ENCODE data around the gene SLC38A5. TPM values are rescaled to one million over a fixed set of nuclear protein-coding genes. Genes with fewer than 3 reads are reported as not detected.

SLC38A5 gene
- total and polyA plus RNA-seq, 2 donors (not counting 3 experiments of a cell fraction or from before 2014, with no cell fraction given): 21.6 to 28.8 TPM

- Histone ChIP-seq H3K4me1 (ENCODE audit: control insufficient read depth, extremely low read depth, insufficient read depth, low read length) (no peaks in the 10 kb centered on the region), H3K27ac (ENCODE audit: insufficient read depth, low read depth, low read length) (peak overlapping the region; percentile 7), H3K27me3 (ENCODE audit: control insufficient read depth in 2 of 2, insufficient read depth in 2 of 2, low read length in 2 of 2) (peaks cover 2 to 8% of the 10 kb centered on the region in 2 experiments), H3K9ac (replicated peaks; ENCODE audit: extremely low read depth, insufficient read depth, low read length) (no peak overlapping the region), H3K4me2 (ENCODE audit: insufficient read depth, low read length) (no peak overlapping the region), H3K9me1 (replicated peaks; ENCODE audit: control insufficient read depth, extremely low read depth, insufficient read depth, low read length) (no peaks in the 10 kb centered on the region), H3K79me2 (ENCODE audit: control insufficient read depth, insufficient read depth, low read length) (peaks cover 10% of the 10 kb centered on the region), H4K20me1 (replicated peaks; ENCODE audit: control insufficient read depth, extremely low read depth, insufficient read depth, low read length) (no peaks in the 10 kb centered on the region), H3K9me3 (replicated peaks; ENCODE audit: control insufficient read depth, insufficient read depth, low read length) (no peaks in the 10 kb centered on the region), H3K36me3 (ENCODE audit: control insufficient read depth in 2 of 2, extremely low read depth in 1 of 2, insufficient read depth in 2 of 2, low read length in 2 of 2) (no peaks in the 10 kb centered on the region), H2AFZ (ENCODE audit: low read depth, low read length) (peak overlapping the region; percentile 79), H3K4me3 (replicated peaks in 1 of 3; ENCODE audit: insufficient read depth in 1 of 3, low read depth in 1 of 3, low read length in 3 of 3) (peak overlapping the region; percentile 11 to 62 (median 15))
- no peak for TF ChIP-seq GATA2 (IDR thresholded peaks at IDR 0.05; ENCODE audit: insufficient read depth, insufficient read length, low read depth, low read length)
- no peak for TF ChIP-seq MAX (IDR thresholded peaks at IDR 0.05; ENCODE audit: insufficient read depth, insufficient read length)
- TF ChIP-seq MYC (IDR thresholded peaks at IDR 0.05; ENCODE audit: low read depth, low read length): peak; percentile 41
- FAIRE-seq: peak; percentile 62
- CTCF ChIA-PET: interaction anchor here (1.1 to 1.5 kb wide), 2 partner anchors 54 to 385 kb away, joined by 3 to 6 read pairs; partner anchors contain the start of gene EBP
- intact Hi-C loops (cut with micrococcal nuclease): no loop called here
- dilution Hi-C loops (cut with MboI; ENCODE audit: extremely low pct_ligation_motif_present, low sequenced_read_pairs): no loop called here
- POLR2A ChIA-PET: interaction anchor here (1.2 kb wide), 1 partner anchor 107 kb away, joined by 3 read pairs; no protein-coding TSS in a partner anchor
- DNase-seq (ENCODE audit: low read depth, low spot score): no peak
- BruUV-seq (replicated peaks): no TSS peak
Measured at GRCh38 chrX:48468247-48468671, 1.8 kb downstream of the SLC38A5 start.

GRCh38 chrX:48467281-48467761, 2.7 kb downstream of the SLC38A5 start:
- peak overlapping the region; percentile 31 for H3K4me2 ChIP-seq (ENCODE audit: insufficient read depth, low read length)

More at GRCh38 chrX:48467281-48467761, 2.7 kb downstream of the SLC38A5 start:
- Histone ChIP-seq H2AFZ (ENCODE audit: low read depth, low read length) (peak overlapping the region; percentile 79), H3K79me2 (ENCODE audit: control insufficient read depth, insufficient read depth, low read length) (peaks cover 10% of the 10 kb centered on the region), H3K36me3 (ENCODE audit: control insufficient read depth in 2 of 2, extremely low read depth in 1 of 2, insufficient read depth in 2 of 2, low read length in 2 of 2) (no peaks in the 10 kb centered on the region), H3K4me1 (ENCODE audit: control insufficient read depth, extremely low read depth, insufficient read depth, low read length) (no peaks in the 10 kb centered on the region), H3K27ac (ENCODE audit: insufficient read depth, low read depth, low read length) (no peak overlapping the region), H3K4me3 (replicated peaks in 1 of 3; ENCODE audit: insufficient read depth in 1 of 3, low read depth in 1 of 3, low read length in 3 of 3) (peak overlapping the region in 1 of 3 experiments; percentile 62), H3K27me3 (ENCODE audit: control insufficient read depth in 2 of 2, insufficient read depth in 2 of 2, low read length in 2 of 2) (peaks cover 2 to 8% of the 10 kb centered on the region in 2 experiments), H4K20me1 (replicated peaks; ENCODE audit: control insufficient read depth, extremely low read depth, insufficient read depth, low read length) (no peaks in the 10 kb centered on the region), H3K9me3 (replicated peaks; ENCODE audit: control insufficient read depth, insufficient read depth, low read length) (no peaks in the 10 kb centered on the region), H3K9ac (replicated peaks; ENCODE audit: extremely low read depth, insufficient read depth, low read length) (no peak overlapping the region), H3K9me1 (replicated peaks; ENCODE audit: control insufficient read depth, extremely low read depth, insufficient read depth, low read length) (no peaks in the 10 kb centered on the region)
- ChIA-PET CTCF (no interaction called here), POLR2A (interaction anchor here (1.2 kb wide), 1 partner anchor 108 kb away, joined by 3 read pairs; no protein-coding TSS in a partner anchor)
- dilution Hi-C loops (cut with MboI; ENCODE audit: extremely low pct_ligation_motif_present, low sequenced_read_pairs) (no loop called here), intact Hi-C loops (cut with micrococcal nuclease) (no loop called here)
- no peak for TF ChIP-seq POLR2A (IDR thresholded peaks at IDR 0.05; ENCODE audit: low read depth, low read length)
- no peak for TF ChIP-seq EZH2 (IDR thresholded peaks at IDR 0.05; ENCODE audit: borderline replicate concordance, low read depth, low read length, severe bottlenecking)
- TF ChIP-seq FOS (IDR thresholded peaks at IDR 0.05; ENCODE audit: borderline replicate concordance, insufficient read depth, low read length): no peak
- no peak for TF ChIP-seq MAX (IDR thresholded peaks at IDR 0.05; ENCODE audit: insufficient read depth, insufficient read length)
- FAIRE-seq (no peak), DNase-seq (ENCODE audit: low read depth, low spot score) (no peak)
- BruUV-seq (replicated peaks): no TSS peak
